Measurements from ENCODE around the gene BUB3. TPM values are rescaled to one million over a fixed set of nuclear protein-coding genes. Genes with fewer than 3 reads are reported as not detected.

The BUB3 gene
- total RNA-seq, 4 donors from 2014 or later = 66.6 to 94.9 (median 84.3) TPM

- no peak for TF ChIP-seq CTCF (IDR thresholded peaks at IDR 0.05)
- DNase-seq (ENCODE audit: low spot score) = no peak
- ATAC-seq (ENCODE audit: low FRiP score) = no peak
Observed at GRCh38 chr10:123200531-123200930, 46.3 kb downstream of the BUB3 start.

GRCh38 chr10:123202506-123202905 is 48.3 kb downstream of the BUB3 start:
- ATAC-seq (ENCODE audit: low FRiP score) (no peak), DNase-seq (ENCODE audit: low spot score) (no peak)
- TF ChIP-seq CTCF (IDR thresholded peaks at IDR 0.05) = no peak

GRCh38 chr10:123203393-123204126 is 49.4 kb downstream of the BUB3 start:
- ATAC-seq (ENCODE audit: low FRiP score) = no peak
- TF ChIP-seq CTCF (IDR thresholded peaks at IDR 0.05) = no peak

GRCh38 chr10:123204127-123204461 is 49.9 kb downstream of the BUB3 start:
- DNase-seq (ENCODE audit: low spot score) (no peak), ATAC-seq (ENCODE audit: low FRiP score) (no peak)
- TF ChIP-seq CTCF (IDR thresholded peaks at IDR 0.05) = no peak

More at GRCh38 chr10:123203393-123204126, 49.4 kb downstream of the BUB3 start:
- DNase-seq (ENCODE audit: low spot score) = no peak

- DNase-seq (ENCODE audit: low spot score) = no peak
- no peak for ATAC-seq (ENCODE audit: low FRiP score)
- TF ChIP-seq CTCF (IDR thresholded peaks at IDR 0.05) = no peak
Observed at GRCh38 chr10:123205041-123205440, 50.8 kb downstream of the BUB3 start.

- DNase-seq (ENCODE audit: low spot score) (no peak), ATAC-seq (ENCODE audit: low FRiP score) (no peak)
- TF ChIP-seq CTCF (IDR thresholded peaks at IDR 0.05) = no peak
Observed at GRCh38 chr10:123212063-123212462, 57.9 kb downstream of the BUB3 start.

- DNase-seq (ENCODE audit: low spot score) (no peak), ATAC-seq (ENCODE audit: low FRiP score) (no peak)
Observed at GRCh38 chr10:123212640-123213039, 58.4 kb downstream of the BUB3 start.

More at GRCh38 chr10:123212640-123213039, 58.4 kb downstream of the BUB3 start:
- no peak for TF ChIP-seq CTCF (IDR thresholded peaks at IDR 0.05)

Data from omental fat pad (tissue), 4 donors.